GM18870 (cell line): ENCODE results near the gene POLG.
"Not testable (repeated sequence)": the region's sequence is repeated elsewhere in the genome, so short reads cannot be mapped to it uniquely, and the experiment has no call there.

ENCODE experiments used
- ATAC-seq: cut with Tn5 transposase; IDR thresholded peaks from one replicate; pipeline ENCODE4 v1.9.1; 2021; ENCODE audit warnings: moderate library complexity; ENCODE audit not compliant: unreplicated experiment

The POLG gene

DNA sequence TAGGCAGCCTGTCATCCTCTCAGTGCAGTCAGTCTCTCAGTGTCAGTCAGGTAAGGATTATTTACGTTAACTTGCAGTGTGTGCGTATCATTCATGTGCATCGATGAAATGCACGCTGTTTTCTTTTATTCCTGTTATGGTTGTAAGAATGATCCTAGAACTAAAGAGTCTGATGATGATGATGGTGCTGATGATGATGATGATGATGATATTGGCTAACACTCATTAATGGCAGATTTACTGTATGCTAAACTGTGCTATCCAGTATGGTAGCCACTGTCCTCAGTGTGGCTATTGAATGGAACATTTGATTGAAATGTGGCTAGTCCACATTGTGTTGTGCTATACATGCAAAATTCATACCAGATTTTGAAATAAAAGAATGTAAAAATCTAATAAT, 51.4 kb downstream of the POLG start:
- ATAC-seq: no peak

DNA sequence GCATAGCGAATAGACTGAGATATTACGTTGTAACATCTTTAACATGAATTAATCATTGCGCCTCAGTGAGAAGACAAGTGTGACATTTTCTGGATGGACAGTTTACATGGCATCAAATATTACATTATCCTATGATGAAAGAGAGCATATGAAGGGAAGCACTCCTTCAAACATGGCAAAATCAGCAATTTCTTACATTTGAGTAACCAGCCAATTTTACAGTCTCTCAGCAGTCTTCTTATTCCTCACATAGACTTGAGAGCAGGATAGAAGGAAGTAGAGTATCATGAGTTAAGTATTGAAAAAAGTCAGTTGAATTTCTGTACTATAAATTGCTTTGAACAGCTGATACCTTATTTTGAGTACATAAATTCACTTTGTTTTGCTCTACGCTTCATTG, 52.0 kb downstream of the POLG start:
- ATAC-seq: no peak

DNA sequence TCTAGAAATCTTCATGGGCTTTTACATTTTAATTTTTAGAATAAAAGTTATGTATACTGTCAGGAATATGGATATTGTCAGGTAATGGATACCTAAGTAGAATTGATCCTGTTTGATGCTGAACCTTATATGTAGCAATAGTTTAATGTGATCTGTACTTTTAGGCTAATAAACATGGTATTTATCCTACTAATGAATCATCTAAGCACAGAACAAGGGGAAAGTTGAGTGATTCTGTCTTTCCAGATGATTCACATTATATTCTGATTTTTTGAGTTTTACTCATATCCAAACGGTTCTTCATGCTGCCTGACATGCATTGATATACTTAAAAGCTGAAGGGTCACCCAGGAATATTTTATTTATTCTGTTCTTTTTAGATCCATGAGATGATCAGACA, 56.3 kb downstream of the POLG start:
- ATAC-seq: no peak

DNA sequence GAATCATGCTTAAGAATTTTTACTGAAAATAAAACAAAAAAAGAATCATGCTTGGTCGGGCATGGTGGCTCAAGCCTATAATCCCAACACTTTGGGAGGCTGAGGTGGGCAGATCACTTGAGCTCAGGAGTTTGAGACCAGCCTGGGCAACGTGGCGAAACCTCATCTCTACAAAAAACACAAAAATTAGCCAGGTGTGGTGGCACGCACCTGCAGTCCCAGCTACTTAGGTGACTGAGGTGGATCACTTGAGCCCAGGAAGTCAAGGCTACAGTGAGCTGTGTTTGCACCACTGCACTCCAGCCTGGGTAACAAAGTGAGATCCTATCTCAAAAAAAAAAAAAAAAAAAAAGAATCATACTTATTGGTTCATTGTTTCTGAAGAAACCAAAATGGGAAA, 57.3 kb downstream of the POLG start:
- ATAC-seq: not testable (repeated sequence)
